D721Med (cell line): Measurements from ENCODE around the gene ABL1.

Source experiments
- DNase-seq: peaks from one replicate; pipeline ENCODE4 v3.0.0; 2011; ENCODE audit warnings: low spot score; ENCODE audit not compliant: insufficient read length
- FAIRE-seq: peaks from 2 replicates; lab custom pipeline; 2011; peaks lifted over from hg19 to GRCh38; lab: Jason Lieb, UNC
- TF ChIP-seq, protein P1 (sequence below): IDR thresholded peaks from 2 replicates; pipeline ENCODE4 v1.5.1; 2012; ENCODE audit warnings: mild to moderate bottlenecking, control low read depth; ENCODE audit not compliant: insufficient read depth; ENCODE audit errors: missing control alignments

Gene ABL1

DNA sequence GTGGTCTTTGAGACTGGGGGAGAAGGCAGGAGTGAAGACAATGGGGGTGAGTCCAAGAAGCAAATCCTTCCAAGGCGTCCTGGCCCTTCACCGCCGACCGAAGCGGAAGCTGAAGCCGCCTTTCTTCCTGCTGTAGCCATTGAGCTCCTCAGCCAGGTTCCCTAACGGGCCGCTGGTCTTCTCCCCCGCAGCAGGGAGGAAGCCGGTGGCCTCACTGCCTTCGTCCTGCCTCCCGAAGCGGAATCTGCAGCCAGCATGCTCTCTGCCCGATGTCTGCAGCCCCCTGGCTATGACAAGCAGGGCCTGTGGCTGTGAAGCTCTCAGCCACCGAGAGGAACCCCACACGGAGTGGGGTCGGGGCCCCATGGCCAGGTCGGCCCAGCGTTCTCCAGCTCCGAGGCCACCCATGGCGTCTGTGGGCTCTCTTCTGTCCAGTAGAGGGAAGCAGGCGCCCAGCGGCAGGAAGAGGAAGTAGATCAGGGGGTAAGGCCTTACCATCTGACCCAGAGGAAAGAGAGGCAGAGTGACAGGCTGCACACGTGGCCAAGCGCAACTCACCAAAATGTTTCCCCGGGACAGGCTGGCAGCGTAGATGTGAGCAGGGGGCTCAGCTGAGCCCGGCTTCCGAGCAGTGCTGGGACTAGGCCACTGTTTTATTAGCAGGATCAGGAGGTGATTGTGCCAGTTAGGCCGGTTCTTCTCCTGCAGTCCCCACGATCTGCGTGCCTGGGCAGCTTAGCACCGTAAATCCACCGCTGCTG is 58.5 kb downstream of the ABL1 start:
- FAIRE-seq = no peak
- TF ChIP-seq, protein P1, sequence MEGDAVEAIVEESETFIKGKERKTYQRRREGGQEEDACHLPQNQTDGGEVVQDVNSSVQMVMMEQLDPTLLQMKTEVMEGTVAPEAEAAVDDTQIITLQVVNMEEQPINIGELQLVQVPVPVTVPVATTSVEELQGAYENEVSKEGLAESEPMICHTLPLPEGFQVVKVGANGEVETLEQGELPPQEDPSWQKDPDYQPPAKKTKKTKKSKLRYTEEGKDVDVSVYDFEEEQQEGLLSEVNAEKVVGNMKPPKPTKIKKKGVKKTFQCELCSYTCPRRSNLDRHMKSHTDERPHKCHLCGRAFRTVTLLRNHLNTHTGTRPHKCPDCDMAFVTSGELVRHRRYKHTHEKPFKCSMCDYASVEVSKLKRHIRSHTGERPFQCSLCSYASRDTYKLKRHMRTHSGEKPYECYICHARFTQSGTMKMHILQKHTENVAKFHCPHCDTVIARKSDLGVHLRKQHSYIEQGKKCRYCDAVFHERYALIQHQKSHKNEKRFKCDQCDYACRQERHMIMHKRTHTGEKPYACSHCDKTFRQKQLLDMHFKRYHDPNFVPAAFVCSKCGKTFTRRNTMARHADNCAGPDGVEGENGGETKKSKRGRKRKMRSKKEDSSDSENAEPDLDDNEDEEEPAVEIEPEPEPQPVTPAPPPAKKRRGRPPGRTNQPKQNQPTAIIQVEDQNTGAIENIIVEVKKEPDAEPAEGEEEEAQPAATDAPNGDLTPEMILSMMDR = no peak
- DNase-seq = no peak

DNA sequence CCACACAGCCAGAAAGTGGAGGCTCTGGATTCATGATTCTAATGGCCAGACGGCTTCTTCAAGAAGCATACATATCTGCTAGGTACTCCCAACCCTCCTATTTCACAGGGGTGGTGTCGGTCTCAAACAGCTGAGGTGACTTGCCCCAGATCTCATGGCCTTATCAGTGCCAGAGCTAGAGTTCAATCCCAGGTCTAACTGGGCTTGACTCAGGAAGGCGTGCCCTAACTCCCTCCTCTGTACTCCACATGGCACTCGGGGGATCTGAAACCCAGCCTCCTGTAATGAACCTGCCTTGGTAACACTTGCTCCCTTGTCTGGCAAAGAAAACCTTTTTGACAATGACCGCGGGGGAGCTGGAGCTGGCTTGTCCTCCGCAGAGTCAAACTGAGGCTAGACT is 59.5 kb downstream of the ABL1 start:
- FAIRE-seq = no peak
- DNase-seq = no peak
- TF ChIP-seq, protein P1 = no peak

DNA sequence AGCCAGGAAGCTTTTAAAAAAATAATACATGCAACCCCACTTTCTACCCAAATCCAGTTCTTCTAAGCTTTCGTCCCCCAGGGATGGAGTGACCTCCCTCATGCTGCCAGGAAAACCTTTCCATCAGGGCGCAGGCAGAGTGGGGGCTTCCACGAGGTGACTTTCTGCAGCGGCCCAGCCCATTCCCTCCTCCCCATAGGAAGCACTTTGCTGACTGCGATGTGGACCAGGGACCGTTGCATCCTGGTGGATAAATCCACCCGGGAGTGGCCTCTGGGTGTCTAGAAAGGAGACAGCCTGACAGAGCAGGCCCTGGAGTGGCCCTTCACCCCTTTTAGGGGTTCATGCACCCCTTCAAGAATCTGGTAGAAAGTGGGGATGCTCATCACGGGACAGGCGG is 60.0 kb downstream of the ABL1 start:
- DNase-seq = no peak
- no peak for FAIRE-seq
- TF ChIP-seq, protein P1 = no peak

DNA sequence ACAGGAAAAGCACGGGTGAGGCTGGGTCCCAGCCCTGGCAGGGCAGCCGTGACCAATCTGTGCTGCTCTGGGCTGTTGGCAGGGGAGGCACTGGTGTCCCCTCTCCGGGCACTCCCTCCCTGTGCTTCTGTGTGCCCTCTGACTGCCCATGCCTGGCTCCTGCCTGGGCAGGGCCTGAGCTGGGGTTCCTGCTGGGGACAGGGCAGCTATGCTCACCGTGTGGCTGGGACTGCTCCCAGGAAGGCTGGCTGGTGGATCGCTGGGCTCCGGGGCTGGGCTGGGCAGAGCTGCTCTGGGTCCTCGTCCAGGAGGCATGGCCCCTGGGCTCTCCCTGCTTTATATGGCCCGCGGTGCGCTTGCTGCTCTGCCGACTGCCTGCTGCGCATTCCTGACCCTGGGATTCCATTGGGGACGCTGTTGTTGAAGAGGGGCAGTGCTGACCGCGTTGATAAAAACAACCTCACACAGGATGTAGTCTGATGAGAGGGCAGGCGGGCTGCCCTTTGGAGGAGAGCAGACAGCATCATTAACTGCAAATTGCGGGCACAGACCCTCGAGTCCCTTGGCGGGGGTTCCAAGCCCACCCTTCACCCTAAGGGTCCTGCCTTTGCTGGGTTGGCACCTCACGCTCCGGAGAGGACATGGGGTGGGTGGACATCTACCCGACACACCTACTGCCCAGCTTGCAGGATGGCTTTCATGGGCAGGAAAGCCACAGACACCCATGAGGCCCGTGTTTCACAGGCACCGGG is 60.6 kb downstream of the ABL1 start:
- FAIRE-seq (no peak), DNase-seq (no peak)
- TF ChIP-seq, protein P1 = no peak

DNA sequence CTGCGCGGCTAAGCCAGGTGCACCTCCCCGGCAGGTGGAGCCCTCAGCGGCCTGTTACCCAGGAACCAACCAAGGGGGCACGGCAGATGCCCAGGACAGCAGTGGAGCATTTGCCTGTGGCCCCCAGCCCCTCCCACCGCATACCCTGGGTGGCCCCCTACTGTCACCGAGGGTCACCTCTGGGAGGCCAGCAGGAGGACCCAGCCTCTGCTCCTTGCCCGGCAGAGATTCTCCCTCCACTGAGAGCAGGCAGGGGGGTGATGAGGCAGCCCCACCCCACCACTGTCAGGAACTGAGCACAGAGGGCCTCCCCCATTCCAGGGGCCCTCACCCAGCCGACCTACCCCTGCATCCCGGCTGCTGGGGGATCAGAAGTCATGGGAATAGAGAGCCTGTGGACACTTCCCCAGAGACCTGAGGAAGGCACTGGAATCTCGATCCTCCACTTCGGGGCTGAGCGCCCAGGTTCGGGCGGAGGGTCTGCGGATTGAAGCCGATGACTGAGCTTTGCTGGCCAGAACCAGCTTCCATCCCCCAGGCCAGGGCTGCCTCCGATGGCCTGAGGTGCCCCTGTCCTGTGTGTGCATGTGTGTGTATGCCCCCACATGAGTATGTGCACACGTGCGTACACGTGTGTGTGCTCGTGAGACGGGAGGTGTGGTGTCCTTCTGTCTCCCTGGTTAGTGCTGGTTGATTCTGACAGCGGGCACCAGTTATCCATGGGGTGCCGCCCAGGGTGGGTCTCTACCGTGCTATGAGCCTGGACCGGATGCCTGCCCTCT is 61.4 kb downstream of the ABL1 start, which contains the start of gene QRFP:
Gene QRFP, minus strand, starts transcription at position 580 of the 782 bp plus-strand sequence. CDS start 2,974 bp downstream, outside the sequence.
- DNase-seq (no peak), FAIRE-seq (no peak)
- TF ChIP-seq, protein P1 = no peak

DNA sequence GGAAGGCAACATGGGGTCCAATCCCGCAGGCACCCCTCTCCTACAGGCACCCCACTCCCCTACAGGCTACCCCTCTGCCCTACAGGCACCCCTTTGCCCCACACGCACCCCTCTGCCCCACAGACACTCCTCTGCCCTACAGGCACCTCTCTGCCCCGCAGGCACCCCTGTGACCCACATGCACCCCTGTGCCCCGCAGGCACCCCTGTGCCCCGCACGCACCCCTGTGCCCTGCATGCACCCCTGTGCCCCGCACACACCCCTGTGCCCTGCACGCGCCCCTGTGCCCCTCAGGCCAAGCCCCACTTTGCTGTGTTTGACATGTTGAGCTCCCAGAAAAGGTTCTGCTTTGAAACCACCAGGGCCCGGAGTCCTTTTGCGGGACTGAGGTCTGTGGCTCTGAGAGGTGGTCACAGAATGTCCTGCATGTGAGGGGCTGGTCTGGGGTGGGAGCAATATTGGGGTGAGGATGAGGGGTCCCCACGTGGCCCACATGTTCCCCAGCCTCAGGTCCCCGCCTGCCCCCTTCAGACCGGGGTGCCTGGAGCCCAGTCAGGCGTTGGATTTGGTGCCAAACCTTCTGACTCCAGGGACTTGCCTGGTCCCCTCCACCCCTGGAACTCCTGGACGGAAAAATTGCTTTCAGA is 62.2 kb downstream of the ABL1 start:
- FAIRE-seq (no peak), DNase-seq (no peak)
- TF ChIP-seq, protein P1 = no peak
